ENCODE data around the gene DNAAF5.
A peak's percentile ranks its signal among the peaks of the same experiment; 100 is the strongest.

Gene DNAAF5

DNA sequence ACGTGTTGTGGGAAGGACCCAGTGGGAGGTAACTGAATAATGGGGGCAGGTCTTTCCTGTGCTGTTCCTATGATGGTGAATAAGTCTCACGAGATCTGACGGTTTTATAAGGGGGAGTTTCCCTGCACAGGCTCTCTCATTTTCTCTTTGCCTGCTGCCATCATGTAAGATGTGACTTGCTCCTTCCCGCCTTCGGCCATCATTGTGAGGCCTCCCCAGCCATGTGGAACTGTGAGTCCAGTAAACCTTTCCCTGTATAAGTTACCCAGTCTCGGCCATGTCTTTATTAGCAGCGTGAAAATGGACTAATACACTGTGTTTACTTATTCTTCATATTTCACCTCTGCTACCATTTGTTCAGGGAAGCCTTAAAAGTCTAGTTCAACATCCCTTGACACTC, 2.2 kb upstream of the DNAAF5 start:
- no peak for TF ChIP-seq CTCF (IDR thresholded peaks at IDR 0.05)
- Histone ChIP-seq H3K4me3 (no peak overlapping the region), H3K27ac (no peak overlapping the region), H3K27me3 (no peaks in the 10 kb centered on the region), H3K4me1 (peaks cover 0 to 25% (median 18%) of the 10 kb centered on the region in 4 donors), H3K36me3 (peaks cover 0 to 3% (median 0%) of the 10 kb centered on the region in 3 donors), H3K9me3 (no peaks in the 10 kb centered on the region)
- DNase-seq = no peak
- intact Hi-C loops (cut with DNase I; ENCODE audit: low total_unique reads) = no loop called here

GRCh38 chr7:725223-726005, 1.1 kb upstream of the DNAAF5 start:
- Histone ChIP-seq H3K27ac (no peak overlapping the region), H3K4me3 (peak overlapping the region in 1 of 2 donors; percentile 98)

GRCh38 chr7:726854-727103, 280 bp downstream of the DNAAF5 start:
- no peaks in the 10 kb centered on the region for H3K27me3 ChIP-seq
- TF ChIP-seq CTCF (IDR thresholded peaks at IDR 0.05) = no peak
- H3K4me1 ChIP-seq = peaks cover 0 to 25% (median 18%) of the 10 kb centered on the region in 4 donors
- H3K27ac ChIP-seq = peak overlapping the region; percentile 68 to 69
- peak overlapping the region; percentile 72 to 98 for H3K4me3 ChIP-seq
- H3K36me3 ChIP-seq = peaks cover 0 to 28% (median 0%) of the 10 kb centered on the region in 3 donors
- DNase-seq = no peak
- no peaks in the 10 kb centered on the region for H3K9me3 ChIP-seq
- intact Hi-C loops (cut with DNase I; ENCODE audit: low total_unique reads) = no loop called here

More at GRCh38 chr7:725223-726005, 1.1 kb upstream of the DNAAF5 start:
- no peaks in the 10 kb centered on the region for H3K9me3 ChIP-seq
- DNase-seq = no peak
- peaks cover 0 to 14% (median 0%) of the 10 kb centered on the region in 3 donors for H3K36me3 ChIP-seq
- no peak for TF ChIP-seq CTCF (IDR thresholded peaks at IDR 0.05)
- intact Hi-C loops (cut with DNase I; ENCODE audit: low total_unique reads) = no loop called here
- no peaks in the 10 kb centered on the region for H3K27me3 ChIP-seq
- peaks cover 0 to 25% (median 18%) of the 10 kb centered on the region in 4 donors for H3K4me1 ChIP-seq

DNA sequence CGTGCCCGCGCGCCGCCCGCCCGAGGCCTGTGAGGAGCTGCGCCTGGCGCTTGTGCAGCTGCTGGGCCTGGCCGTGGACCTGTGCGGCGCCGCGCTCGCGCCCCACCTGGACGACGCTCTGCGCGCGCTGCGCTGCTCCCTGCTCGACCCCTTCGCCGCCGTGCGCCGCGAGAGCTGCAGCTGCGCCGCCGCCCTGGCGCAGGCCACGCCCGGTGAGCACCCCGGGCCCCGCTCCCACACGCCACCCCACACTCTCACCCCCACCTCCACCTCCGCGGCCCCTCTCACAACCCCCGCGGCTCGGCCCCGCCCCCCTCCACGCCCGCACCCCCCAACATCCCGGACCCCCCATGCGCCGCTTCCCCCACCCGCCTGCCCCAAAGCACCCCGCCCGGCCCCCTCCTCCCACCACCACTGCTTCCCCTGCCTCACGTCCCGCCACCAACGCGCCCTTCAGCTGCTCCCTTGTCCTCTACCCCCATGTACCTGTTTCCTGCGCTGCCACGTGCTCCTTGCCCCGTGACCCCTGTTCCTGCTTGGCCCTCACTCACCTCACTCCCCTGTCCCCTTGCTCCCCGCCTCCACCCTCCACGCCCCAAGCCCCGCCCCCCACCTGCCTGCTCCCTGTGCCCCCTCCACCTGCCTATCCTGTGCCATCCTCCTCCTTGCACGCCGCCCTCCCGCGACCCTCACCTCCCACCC, 756 bp downstream of the DNAAF5 start, which contains the start of gene PRKAR1B:
PRKAR1B (minus strand) TSS at position 178 of the 702 bp plus-strand sequence. CDS start 15,776 bp downstream, outside the sequence.
- intact Hi-C loops (cut with DNase I; ENCODE audit: low total_unique reads) = no loop called here
- no peak for DNase-seq
- TF ChIP-seq CTCF (IDR thresholded peaks at IDR 0.05) = no peak
- Histone ChIP-seq H3K36me3 (peaks cover 0 to 32% (median 0%) of the 10 kb centered on the region in 3 donors), H3K4me3 (peak within 1 kb of the TSS; percentile 72 to 98), H3K4me1 (peaks cover 0 to 25% (median 18%) of the 10 kb centered on the region in 4 donors), H3K9me3 (no peaks in the 10 kb centered on the region), H3K27ac (peak within 1 kb of the TSS; percentile 68 to 69), H3K27me3 (no peaks in the 10 kb centered on the region)

DNA sequence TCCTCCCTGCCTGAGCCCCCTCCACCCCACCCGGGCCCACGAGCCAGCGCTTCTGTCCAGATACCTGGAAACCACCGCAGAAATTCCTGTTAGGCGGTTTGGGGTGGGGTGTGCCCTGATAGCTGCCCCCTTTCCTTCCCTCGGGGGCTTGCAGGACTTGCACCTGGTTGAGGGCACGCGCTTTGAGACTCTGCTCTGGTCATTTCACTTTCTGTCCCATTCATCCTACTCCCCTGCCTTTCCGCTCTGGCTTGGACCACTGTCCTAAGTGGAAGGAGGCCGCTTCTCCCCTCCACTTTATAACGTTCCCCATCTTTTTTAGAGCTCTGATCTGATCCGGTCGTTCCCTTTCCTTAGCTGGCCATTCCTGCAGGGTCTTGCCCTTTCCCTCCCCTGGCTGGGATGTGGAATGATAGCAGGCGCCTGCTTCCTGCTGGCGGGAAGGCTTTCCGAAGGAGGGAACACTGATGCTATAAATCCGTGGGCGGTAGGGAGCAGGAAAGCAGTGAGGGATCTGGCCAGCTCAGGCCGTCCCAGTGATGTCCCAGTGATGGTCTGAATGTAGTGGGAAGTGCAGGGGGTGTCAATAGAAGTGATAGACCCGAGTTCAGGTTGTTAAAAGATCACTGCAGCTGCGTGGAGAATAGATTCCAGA, 1.4 kb downstream of the DNAAF5 start:
- Histone ChIP-seq H3K9me3 (no peaks in the 10 kb centered on the region), H3K4me1 (peaks cover 0 to 25% (median 18%) of the 10 kb centered on the region in 4 donors), H3K27me3 (no peaks in the 10 kb centered on the region), H3K4me3 (peak overlapping the region; percentile 72 to 98), H3K27ac (peak overlapping the region in 1 of 2 donors; percentile 17), H3K36me3 (peaks cover 0 to 39% (median 0%) of the 10 kb centered on the region in 3 donors)
- TF ChIP-seq CTCF (IDR thresholded peaks at IDR 0.05) = no peak
- no peak for DNase-seq
- intact Hi-C loops (cut with DNase I; ENCODE audit: low total_unique reads) = no loop called here
